Measurements from ENCODE around the gene TSPAN17. TPM values are rescaled to one million over a fixed set of nuclear protein-coding genes. Genes with fewer than 3 reads are reported as not detected.
"Not testable (repeated sequence)": the region's sequence is repeated elsewhere in the genome, so short reads cannot be mapped to it uniquely, and the experiment has no call there.

TSPAN17 gene
- total RNA-seq, 2 experiments from 2014 or later: 36.6 to 37.9 TPM

- ChIA-PET CTCF (no interaction called here), POLR2A (no interaction called here)
These were observed 45.7 kb downstream of the TSPAN17 start for GRCh38 chr5:176692839-176693476.

- CTCF ChIA-PET: no interaction called here
- POLR2A ChIA-PET: no interaction called here
These were observed 46.2 kb downstream of the TSPAN17 start for GRCh38 chr5:176693477-176693851.

DNA sequence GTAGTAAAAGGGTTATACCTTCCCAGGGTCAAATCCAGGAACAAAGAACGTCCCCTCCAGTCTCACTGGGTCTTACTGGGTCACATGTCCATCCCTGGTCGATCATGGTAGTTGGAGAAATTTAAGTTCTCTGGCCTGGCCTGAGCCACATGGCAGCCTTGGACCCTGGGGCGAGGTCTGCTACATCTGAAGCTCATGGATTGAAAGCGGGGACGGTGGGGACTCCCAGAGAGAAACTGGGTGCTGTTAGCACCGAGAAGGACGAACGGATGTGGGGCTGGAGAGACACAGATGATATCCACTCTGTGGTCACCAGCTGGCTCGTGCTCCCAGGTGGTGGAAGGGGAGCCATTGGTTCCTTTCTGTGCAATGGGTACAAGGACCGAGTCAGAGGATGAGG lies 46.9 kb downstream of the TSPAN17 start:
- ChIA-PET CTCF (no interaction called here), POLR2A (no interaction called here)

GRCh38 chr5:176694631-176695030 lies 47.3 kb downstream of the TSPAN17 start:
- ChIA-PET POLR2A (no interaction called here), CTCF (no interaction called here)

DNA sequence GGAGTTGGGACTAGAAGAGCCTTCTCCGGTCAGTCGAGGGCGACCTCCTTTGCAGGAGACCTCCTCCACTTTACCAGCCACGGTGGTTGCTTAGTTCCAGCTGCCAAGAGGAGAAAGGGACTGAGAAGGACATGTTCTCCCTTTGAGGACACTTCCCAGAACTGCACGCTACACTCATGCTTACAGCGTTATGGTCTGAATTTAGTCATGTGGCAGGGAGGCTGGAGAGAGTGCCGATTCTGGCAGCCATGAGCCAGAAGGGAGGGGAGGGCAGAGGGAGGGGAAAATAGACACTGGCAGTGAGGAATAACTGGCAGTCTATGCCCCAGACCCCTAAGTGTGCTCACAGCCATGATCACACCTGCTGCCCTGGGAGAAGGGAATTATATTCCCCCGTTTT lies 47.8 kb downstream of the TSPAN17 start:
- CTCF ChIA-PET: no interaction called here
- POLR2A ChIA-PET: interaction anchor here (0.5 kb wide), 1 partner anchor 232 kb away, joined by 5 read pairs; no protein-coding TSS in a partner anchor

- POLR2A ChIA-PET: no interaction called here
- CTCF ChIA-PET: interaction anchor here (1.1 kb wide), 1 partner anchor 40 kb away, joined by 3 read pairs; no protein-coding TSS in a partner anchor
These were observed 50.1 kb downstream of the TSPAN17 start for GRCh38 chr5:176697267-176697933.

DNA sequence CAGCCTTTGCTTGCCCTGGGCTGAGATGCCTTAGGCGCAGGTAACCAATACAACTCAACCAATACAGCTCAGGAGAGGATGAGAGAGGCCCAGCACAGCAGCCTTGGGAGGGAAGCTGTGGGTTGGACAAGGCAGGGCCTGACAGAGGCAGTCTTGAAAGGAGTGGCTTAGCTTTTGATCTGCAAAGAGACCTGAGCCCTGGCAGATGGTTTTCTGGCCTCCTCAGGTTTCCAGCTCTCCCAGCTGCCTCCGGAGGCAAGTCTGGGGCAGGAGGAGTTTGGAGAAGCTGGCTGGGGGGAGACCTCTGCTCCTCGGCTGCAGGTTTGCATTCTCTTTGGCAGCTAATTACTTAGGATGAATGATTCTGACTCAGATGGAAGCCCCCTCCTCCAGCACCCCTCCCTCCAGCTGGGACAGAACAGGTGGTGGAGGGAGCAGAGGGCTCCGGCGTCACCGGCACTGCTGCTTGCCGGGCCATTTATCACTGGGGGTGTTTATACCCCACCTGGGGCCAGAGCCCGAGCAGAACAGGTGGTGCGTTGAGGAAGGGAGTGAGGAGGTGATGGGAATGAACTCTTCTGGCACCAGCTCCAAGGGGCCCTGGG lies 50.8 kb downstream of the TSPAN17 start:
- ChIA-PET POLR2A (no interaction called here), CTCF (interaction anchor here (1.1 kb wide), 1 partner anchor 40 kb away, joined by 3 read pairs; no protein-coding TSS in a partner anchor)

- CTCF ChIA-PET: interaction anchor here (1.0 kb wide), 1 partner anchor 39 kb away, joined by 3 read pairs; no protein-coding TSS in a partner anchor
- POLR2A ChIA-PET: not testable (repeated sequence)
These were observed 52.2 kb downstream of the TSPAN17 start for GRCh38 chr5:176699446-176699845.

GRCh38 chr5:176700239-176700847 lies 53.1 kb downstream of the TSPAN17 start:
- ChIA-PET CTCF (interaction anchor here (1.0 kb wide), 1 partner anchor 40 kb away, joined by 3 read pairs; no protein-coding TSS in a partner anchor), POLR2A (no interaction called here)

DNA sequence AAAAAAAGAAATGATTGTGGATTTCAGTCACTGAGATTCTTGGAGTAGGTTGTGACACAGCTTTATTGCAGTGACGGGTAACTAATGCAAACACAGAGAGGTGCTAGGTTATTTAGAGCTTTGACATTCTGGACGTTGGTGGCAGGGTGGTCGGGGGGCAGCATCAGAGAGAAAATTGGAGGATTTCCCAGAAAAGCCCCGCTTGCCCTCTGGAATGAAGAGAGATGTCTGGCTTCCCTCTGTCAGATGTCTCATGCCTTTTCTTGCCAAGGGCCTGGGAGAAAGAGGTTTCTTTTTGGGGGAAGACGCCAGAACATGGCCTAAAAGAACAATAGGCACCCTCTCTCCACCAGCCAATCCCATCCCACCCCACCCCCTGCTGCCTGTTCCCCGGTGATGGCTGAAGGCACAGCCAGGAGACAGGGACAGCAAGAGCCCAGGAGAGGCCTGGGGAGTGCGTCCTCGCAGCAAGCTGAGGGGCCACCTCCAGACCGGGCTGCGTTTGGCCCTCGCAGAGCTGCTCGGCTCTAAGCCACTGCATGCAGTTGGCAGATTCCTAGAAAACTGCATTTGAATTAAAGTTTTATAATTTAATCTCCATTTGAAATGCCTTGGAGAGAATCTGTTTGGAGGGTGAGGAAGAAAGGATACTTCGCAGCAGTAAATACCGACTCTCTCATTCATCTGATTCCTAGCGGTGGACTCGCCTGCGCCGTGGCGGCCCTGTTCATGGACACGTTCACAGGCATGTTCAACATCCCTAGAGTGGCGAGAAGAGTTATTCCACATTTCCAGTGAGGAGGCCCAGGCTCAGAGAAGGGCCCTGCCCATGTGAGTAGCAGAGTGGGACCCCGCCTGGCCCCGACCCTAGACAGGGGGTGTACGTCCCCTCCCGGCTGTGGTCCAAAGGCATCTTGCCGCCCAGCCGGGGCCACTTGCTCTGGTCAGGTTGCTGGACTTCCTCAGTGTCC lies 55.7 kb downstream of the TSPAN17 start:
- ChIA-PET POLR2A (no interaction called here), CTCF (no interaction called here)

DNA sequence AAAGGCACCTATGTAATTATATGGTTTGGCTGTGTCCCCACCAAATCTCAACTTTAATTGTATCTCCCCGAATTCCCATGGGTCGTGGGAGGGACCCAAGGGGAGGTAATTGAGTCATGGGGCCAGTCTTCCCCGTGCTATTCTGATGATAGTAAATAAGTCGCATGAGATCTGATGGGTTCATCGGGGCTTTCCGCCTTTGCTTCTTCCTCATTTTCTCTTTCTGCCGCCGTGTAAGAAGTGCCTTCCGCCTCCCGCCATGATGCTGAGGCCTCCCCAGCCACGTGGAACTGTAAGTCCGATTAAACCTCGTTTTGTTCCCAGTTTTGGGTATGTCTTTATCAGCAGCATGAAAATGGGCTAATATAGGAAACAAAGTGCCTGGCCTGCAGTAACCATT lies 56.6 kb downstream of the TSPAN17 start:
- ChIA-PET CTCF (no interaction called here), POLR2A (no interaction called here)

DNA sequence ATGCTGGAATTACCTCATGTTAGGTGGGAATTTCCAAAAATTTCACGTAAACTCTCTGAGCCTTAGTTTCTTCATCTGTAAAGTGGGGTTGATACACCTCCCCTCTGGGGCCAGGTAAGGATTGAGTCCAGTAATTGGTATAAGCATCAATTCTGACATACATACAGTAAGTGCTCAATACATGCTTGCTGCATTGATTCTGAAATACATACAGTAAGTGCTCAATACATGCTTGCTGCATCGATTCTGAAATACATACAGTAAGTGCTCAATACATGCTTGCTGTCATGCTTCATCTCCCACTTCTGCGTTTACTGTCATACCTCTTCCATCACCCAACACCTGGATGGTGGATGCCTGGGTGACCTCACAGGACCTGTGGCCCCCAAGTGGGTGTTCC lies 57.1 kb downstream of the TSPAN17 start:
- ChIA-PET CTCF (no interaction called here), POLR2A (no interaction called here)

DNA sequence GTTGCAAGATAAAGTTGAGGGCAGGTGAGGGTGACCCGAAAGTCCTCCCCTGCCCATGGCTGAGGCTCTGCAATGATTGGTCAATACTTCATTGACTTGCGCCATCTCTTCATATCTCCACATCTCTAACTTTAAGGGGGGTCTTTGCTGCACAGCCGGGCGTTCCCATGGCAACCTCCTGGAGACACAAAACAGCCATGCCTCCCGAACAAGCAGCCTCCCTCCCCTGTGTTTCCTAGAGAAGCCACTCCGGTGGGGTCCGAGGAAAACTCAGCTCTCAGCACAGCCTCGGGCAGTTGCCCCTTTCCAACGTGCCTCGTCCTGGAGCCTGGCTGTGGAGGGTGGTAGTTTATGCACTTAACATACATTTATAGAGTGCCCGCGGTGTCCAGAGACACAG lies 57.5 kb downstream of the TSPAN17 start:
- POLR2A ChIA-PET: no interaction called here
- CTCF ChIA-PET: no interaction called here

Other genes starting within 250 kb of the TSPAN17 start
- gene CLTB, start 230.9 kb upstream of the TSPAN17 start, total RNA-seq: 10 to 100 TPM; 61.6 to 67.5 TPM
- gene FAF2, start 199.1 kb upstream of the TSPAN17 start, total RNA-seq: 10 to 100 TPM; 41.7 to 42.9 TPM
- 10 to 100 TPM; 47.2 to 50.5 TPM for gene RNF44, start 110.1 kb upstream of the TSPAN17 start, total RNA-seq
- under 1 TPM; 0.06 to 0.50 TPM for gene CDHR2, start 98.1 kb upstream of the TSPAN17 start, total RNA-seq
- gene GPRIN1, start 37.3 kb upstream of the TSPAN17 start, total RNA-seq: 1 to 10 TPM; 2.7 to 3.0 TPM
- gene SNCB, start 16.9 kb upstream of the TSPAN17 start, total RNA-seq: not detected
- gene EIF4E1B, start 16.8 kb upstream of the TSPAN17 start, total RNA-seq: not detected
- not detected for gene UNC5A, start 163.1 kb downstream of the TSPAN17 start, total RNA-seq